C4-2B (cell line): ENCODE results near the gene ACKR2.

ENCODE experiments used
- ZFX ChIP-seq: fragments of 450-650 bp; IDR thresholded peaks from 2 replicates; pipeline ENCODE4 v1.6.1; 2017
- TF ChIP-seq, protein P1 (sequence below): fragments of 450-650 bp; conservative IDR thresholded peaks from 2 replicates; pipeline ENCODE4 v1.5.1; 2017; ENCODE audit warnings: mild to moderate bottlenecking

DNA sequence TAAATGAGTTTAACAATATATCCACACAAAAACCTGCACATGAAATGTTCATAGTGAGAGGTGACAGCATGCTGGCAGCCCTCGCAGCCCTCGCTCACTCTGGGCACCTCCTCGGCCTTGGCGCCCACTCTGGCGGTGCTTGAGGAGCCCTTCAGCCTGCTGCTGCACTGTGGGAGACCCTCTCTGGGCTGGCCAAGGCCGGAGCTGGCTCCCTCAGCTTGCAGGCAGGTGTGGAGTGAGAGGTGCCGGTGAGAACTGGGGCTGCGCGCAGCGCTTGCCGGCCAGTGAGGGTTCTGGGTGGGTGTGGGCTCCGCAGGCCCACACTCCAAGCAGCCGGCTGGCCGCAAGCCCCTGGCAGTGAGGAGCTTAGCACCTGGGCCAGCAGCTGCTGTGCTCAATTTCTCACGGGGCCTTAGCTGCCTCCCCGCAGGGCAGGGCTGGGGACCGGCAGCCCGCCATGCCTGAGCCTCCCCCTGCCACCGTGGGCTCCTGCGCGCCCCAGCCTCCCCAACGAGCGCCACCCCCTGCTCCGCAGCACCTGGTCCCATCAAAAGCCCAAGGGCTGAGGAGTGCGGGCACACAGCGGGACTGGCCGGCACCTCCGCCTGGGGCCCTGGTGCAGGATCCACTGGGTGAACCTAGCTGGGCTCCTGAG lies 39.6 kb upstream of the ACKR2 start:
- TF ChIP-seq, protein P1, sequence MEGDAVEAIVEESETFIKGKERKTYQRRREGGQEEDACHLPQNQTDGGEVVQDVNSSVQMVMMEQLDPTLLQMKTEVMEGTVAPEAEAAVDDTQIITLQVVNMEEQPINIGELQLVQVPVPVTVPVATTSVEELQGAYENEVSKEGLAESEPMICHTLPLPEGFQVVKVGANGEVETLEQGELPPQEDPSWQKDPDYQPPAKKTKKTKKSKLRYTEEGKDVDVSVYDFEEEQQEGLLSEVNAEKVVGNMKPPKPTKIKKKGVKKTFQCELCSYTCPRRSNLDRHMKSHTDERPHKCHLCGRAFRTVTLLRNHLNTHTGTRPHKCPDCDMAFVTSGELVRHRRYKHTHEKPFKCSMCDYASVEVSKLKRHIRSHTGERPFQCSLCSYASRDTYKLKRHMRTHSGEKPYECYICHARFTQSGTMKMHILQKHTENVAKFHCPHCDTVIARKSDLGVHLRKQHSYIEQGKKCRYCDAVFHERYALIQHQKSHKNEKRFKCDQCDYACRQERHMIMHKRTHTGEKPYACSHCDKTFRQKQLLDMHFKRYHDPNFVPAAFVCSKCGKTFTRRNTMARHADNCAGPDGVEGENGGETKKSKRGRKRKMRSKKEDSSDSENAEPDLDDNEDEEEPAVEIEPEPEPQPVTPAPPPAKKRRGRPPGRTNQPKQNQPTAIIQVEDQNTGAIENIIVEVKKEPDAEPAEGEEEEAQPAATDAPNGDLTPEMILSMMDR, result no peak
- TF ChIP-seq ZFX, result no peak
